Right lobe of liver (tissue), 6 donors: ENCODE data around the gene CCDC88B. TPM values are rescaled to one million over a fixed set of nuclear protein-coding genes. Genes with fewer than 3 reads are reported as not detected.
"Not testable (repeated sequence)": the region's sequence is repeated elsewhere in the genome, so short reads cannot be mapped to it uniquely, and the experiment has no call there.

Experiments
- ATAC-seq, 4 donors: fragments of 200-7000 bp; cut with Tn5 transposase; one replicate each; pipeline ENCODE4 v1.9.1; 2020; ENCODE audit warnings: mild to moderate bottlenecking in 4 of 4, moderate library complexity in 4 of 4
- DNase-seq, 3 donors: peaks; one replicate each; pipeline ENCODE4 v3.0.0-alpha.2; 2020
- H3K27ac ChIP-seq, 3 donors: fragments of 200-600 bp; one replicate each; pipeline ENCODE4 v1.8.0; 2022
- H3K27me3 ChIP-seq, 2 donors: fragments of 200-600 bp; one replicate each; pipeline ENCODE4 v1.8.0; 2022
- H3K36me3 ChIP-seq, 4 donors: fragments of 200-600 bp; sonication (generic) in 1 of 4; one replicate each; pipeline versions ENCODE4 v1.5.1 to v1.8.0; 2017 to 2022; ENCODE audit warnings: control low read depth in 1 of 4
- H3K4me1 ChIP-seq, 4 donors: fragments of 200-600 bp; sonication (generic) in 1 of 4; one replicate each; pipeline versions ENCODE4 v1.5.1 to v1.8.0; 2017 to 2022; ENCODE audit warnings: control low read depth in 1 of 4
- H3K4me3 ChIP-seq, 3 donors: fragments of 200-600 bp; one replicate each; pipeline ENCODE4 v1.8.0; 2022
- H3K9me3 ChIP-seq, 4 donors: fragments of 200-600 bp; sonication (generic) in 1 of 4; one replicate each; pipeline versions ENCODE4 v1.5.1 to v1.8.0; 2017 to 2022; ENCODE audit warnings: control low read depth in 1 of 4
- CTCF ChIP-seq, 4 donors: fragments of 200-600 bp in 3 of 4; fragments of 450-650 bp in 1 of 4; IDR thresholded peaks; one replicate each; pipeline versions ENCODE4 v1.5.1 to v1.8.0; 2016 to 2022; ENCODE audit warnings: antibody characterized with exemption in 4 of 4, mild to moderate bottlenecking in 2 of 4
- POLR2A ChIP-seq: fragments of 450-650 bp; IDR thresholded peaks from one replicate; pipeline ENCODE4 v1.6.1; 2017; ENCODE audit warnings: antibody characterized with exemption, mild to moderate bottlenecking
- WGBS: methylation state at CpG from one replicate; pipeline ENCODE4 v1.1.6; 2018; ENCODE audit warnings: low coverage, low lambda C conversion rate; ENCODE audit not compliant: insufficient coverage; ENCODE audit errors: missing lambda C conversion rate; 5-methylcytosine and 5-hydroxymethylcytosine counted together
- intact Hi-C, 2 donors: fragments of 100-400 bp; cut with DNase I; formaldehyde crosslinking; loops; one replicate each; pipeline versions ENCODE4 v1.11.2 to v1.14.1; 2022
- total RNA-seq, 6 experiments: library from RNA; depleted of rRNA in 2 of 6; stranded (reverse); fragments of >200 nt in 2 of 6; fragmentation: NEBNext Ultra II Directional in 3 of 6; extraction: Animal tissue kit (Norgen Biotek cat#: 25700) in 3 of 6; gene quantifications; one replicate each; pipeline versions ENCODE4 v1.1.0 to v1.2.4, GENCODE V29; 2016 to 2023
- donor health status: DM: no; HTN: yes; CAD: no.
- donor health status: DM: no; HTN: no; CAD: no.
- donor health status: DM: no; HTN: no; CAD: no.
- donor health status: DM: no; HTN: yes; CAD: no.
- donor health status: DM: no; HTN: yes; CAD: no.

The CCDC88B gene
- total RNA-seq, 6 experiments from 2014 or later: 2.4 to 10.6 (median 4.9) TPM

GRCh38 chr11:64305075-64305690 is 34.8 kb upstream of the CCDC88B start, which contains the start of gene ESRRA:
Gene ESRRA, plus strand, starts transcription at chr11:64305524. Its CDS starts 1,656 bp downstream, at chr11:64307180.
- Histone ChIP-seq H3K36me3 (no peaks in the 10 kb centered on the region), H3K4me3 (peak within 1 kb of the TSS; percentile 77 to 81 (median 77)), H3K27me3 (peaks cover 0 to 3% of the 10 kb centered on the region in 2 donors), H3K27ac (peak within 1 kb of the TSS; percentile 88 to 99 (median 97)), H3K4me1 (peaks cover 0 to 38% (median 10%) of the 10 kb centered on the region in 4 donors), H3K9me3 (no peaks in the 10 kb centered on the region)
- peak; percentile 73 to 88 (median 78) for ATAC-seq
- 0% methylated on average over 28 of the region's 81 CpGs for WGBS
- peak; percentile 100 for DNase-seq
- intact Hi-C loops: no loop called here
- TF ChIP-seq POLR2A: peak; percentile 82
- no peak for TF ChIP-seq CTCF (IDR thresholded peaks at IDR 0.05)

- WGBS: 2% methylated on average over 10 of the region's 71 CpGs
- DNase-seq (peak; percentile 86 to 92 (median 91)), ATAC-seq (peak; percentile 31 to 38 (median 36))
- Histone ChIP-seq H3K27ac (peak overlapping the region; percentile 78 to 97 (median 83)), H3K36me3 (no peaks in the 10 kb centered on the region), H3K27me3 (no peaks in the 10 kb centered on the region), H3K4me1 (peaks cover 0 to 36% (median 7%) of the 10 kb centered on the region in 4 donors), H3K4me3 (peak overlapping the region; percentile 77 to 81 (median 77)), H3K9me3 (no peaks in the 10 kb centered on the region)
- intact Hi-C loops: no loop called here
- TF ChIP-seq CTCF (IDR thresholded peaks at IDR 0.05) (peak; percentile 13 to 37 (median 20)), POLR2A (peak; percentile 84)
Measured at GRCh38 chr11:64305691-64306562, 34.1 kb upstream of the CCDC88B start.

GRCh38 chr11:64306563-64306875 is 33.5 kb upstream of the CCDC88B start:
- no peaks in the 10 kb centered on the region for H3K27me3 ChIP-seq
- WGBS: 8% methylated on average over 5 of the region's 9 CpGs
- peaks cover 0 to 36% (median 7%) of the 10 kb centered on the region in 4 donors for H3K4me1 ChIP-seq
- no peaks in the 10 kb centered on the region for H3K9me3 ChIP-seq
- intact Hi-C loops: no loop called here
- DNase-seq: no peak
- H3K36me3 ChIP-seq: no peaks in the 10 kb centered on the region
- TF ChIP-seq POLR2A: no peak
- no peak for TF ChIP-seq CTCF (IDR thresholded peaks at IDR 0.05)
- H3K4me3 ChIP-seq: peak overlapping the region; percentile 77 to 81 (median 77)
- ATAC-seq: no peak
- peak overlapping the region; percentile 78 to 97 (median 83) for H3K27ac ChIP-seq

- intact Hi-C loops: no loop called here
- Histone ChIP-seq H3K9me3 (no peaks in the 10 kb centered on the region), H3K36me3 (no peaks in the 10 kb centered on the region), H3K4me3 (peak overlapping the region; percentile 77 to 81 (median 77)), H3K27me3 (no peaks in the 10 kb centered on the region), H3K27ac (peak overlapping the region; percentile 78 to 97 (median 83)), H3K4me1 (peaks cover 0 to 36% (median 7%) of the 10 kb centered on the region in 4 donors)
- TF ChIP-seq CTCF (IDR thresholded peaks at IDR 0.05): no peak
- TF ChIP-seq POLR2A: no peak
- DNase-seq (peak; percentile 82 to 94 (median 91)), ATAC-seq (peak; percentile 35 to 57 (median 40))
- 6% methylated on average over 3 of the region's 15 CpGs for WGBS
Measured at GRCh38 chr11:64306876-64307622, 33.0 kb upstream of the CCDC88B start.

- WGBS: 66% methylated on average over 5 of the region's 5 CpGs
- peak overlapping the region in 1 of 3 donors; percentile 97 for H3K27ac ChIP-seq
- H3K36me3 ChIP-seq, DNase-seq, H3K9me3 ChIP-seq, intact Hi-C loops, ATAC-seq, H3K27me3 ChIP-seq: not testable (repeated sequence)
- H3K4me3 ChIP-seq: peak overlapping the region in 1 of 3 donors; percentile 81
- peaks cover 0 to 36% (median 7%) of the 10 kb centered on the region in 4 donors for H3K4me1 ChIP-seq
Measured at GRCh38 chr11:64307795-64308194, 32.2 kb upstream of the CCDC88B start.
